IMR-90 (cell line): ENCODE data around the gene ASS1. TPM values are rescaled to one million over a fixed set of nuclear protein-coding genes. Genes with fewer than 3 reads are reported as not detected.

Experiments
- ATAC-seq: fragments of 200-7000 bp; cut with Tn5 transposase; 2 replicates; pipeline ENCODE4 v1.9.1; 2020; ENCODE audit warnings: low read depth, mild to moderate bottlenecking, moderate library complexity
- BruUV-seq: library from RNA; stranded (reverse); fragments of 400-500 nt; replicated peaks from 2 replicates; lab custom pipeline; 2021; lab: Mats Ljungman, UMichigan
- CTCF ChIA-PET: fragments of 300-600 bp; formaldehyde crosslinking; extraction: SDS; loops from one replicate; lab custom pipeline; 2021; ENCODE audit warnings: antibody characterized with exemption; lab: Yijun Ruan, JAX
- POLR2A ChIA-PET: fragments of 300-600 bp; sonication (Branson Sonifier 250); formaldehyde crosslinking; loops from one replicate; lab custom pipeline; 2022; ENCODE audit warnings: antibody characterized with exemption; ENCODE audit not compliant: unreplicated experiment; lab: Charles Lee
- DNase-seq: peaks from one replicate; pipeline ENCODE4 v3.0.0; 2013
- H2AFZ ChIP-seq: replicated peaks from 2 replicates; pipeline ENCODE3; 2013; ENCODE audit warnings: low read length, mild to moderate bottlenecking; ENCODE audit not compliant: poor library complexity
- H2AK5ac ChIP-seq: 2 replicates; pipeline ENCODE4 v1.6.1; 2013; ENCODE audit warnings: low read depth, low read length, inconsistent platforms
- H2AK9ac ChIP-seq: replicated peaks from 2 replicates; pipeline ENCODE3; 2013; ENCODE audit warnings: mild to moderate bottlenecking, low read depth, low read length, moderate library complexity; ENCODE audit not compliant: poor library complexity
- H2BK120ac ChIP-seq: 2 replicates; pipeline ENCODE4 v1.6.1; 2013; ENCODE audit warnings: low read depth, low read length, inconsistent platforms
- H2BK15ac ChIP-seq: 3 replicates; pipeline ENCODE4 v1.6.1; 2013; ENCODE audit warnings: low read depth, low read length, inconsistent platforms
- H2BK20ac ChIP-seq: 2 replicates; pipeline ENCODE4 v1.6.1; 2013; ENCODE audit warnings: low read depth, mild to moderate bottlenecking, inconsistent platforms, low read length, moderate library complexity
- H2BK5ac ChIP-seq: 2 replicates; pipeline ENCODE4 v1.6.1; 2013; ENCODE audit warnings: mild to moderate bottlenecking, low read depth, low read length, inconsistent platforms; ENCODE audit not compliant: poor library complexity, severe bottlenecking
- H3K14ac ChIP-seq: replicated peaks from 2 replicates; pipeline ENCODE4 v1.6.1; 2013; ENCODE audit warnings: low read depth, low read length, inconsistent platforms
- H3K18ac ChIP-seq: 2 replicates; pipeline ENCODE4 v1.6.1; 2013; ENCODE audit warnings: low read depth, low read length, control low read depth
- H3K23ac ChIP-seq: 2 replicates; pipeline ENCODE4 v1.6.1; 2013; ENCODE audit warnings: low read depth, low read length, inconsistent platforms
- H3K27ac ChIP-seq: 2 replicates; pipeline ENCODE4 v1.5.1; 2013; ENCODE audit warnings: mild to moderate bottlenecking, control low read depth, low read length; ENCODE audit not compliant: insufficient read depth
- H3K27me3 ChIP-seq: 2 replicates; pipeline ENCODE4 v1.6.1; 2013; ENCODE audit warnings: low read length; ENCODE audit not compliant: control insufficient read depth, insufficient read depth
- H3K36me3 ChIP-seq: 2 replicates; pipeline ENCODE4 v1.6.1; 2013; ENCODE audit warnings: low read length, mixed read lengths; ENCODE audit not compliant: control insufficient read depth, insufficient read depth
- H3K4ac ChIP-seq: 2 replicates; pipeline ENCODE4 v1.6.1; 2013; ENCODE audit warnings: low read depth, low read length, inconsistent platforms
- H3K4me1 ChIP-seq: 2 replicates; pipeline ENCODE4 v1.6.1; 2013; ENCODE audit warnings: low read length, mixed read lengths; ENCODE audit not compliant: control insufficient read depth, insufficient read depth
- H3K4me2 ChIP-seq: 2 replicates; pipeline ENCODE4 v1.6.1; 2013; ENCODE audit warnings: low read depth, mild to moderate bottlenecking, control low read depth, low read length, moderate library complexity
- H3K4me3 ChIP-seq: 2 replicates; pipeline ENCODE4 v1.5.1; 2013; ENCODE audit warnings: low read depth, mild to moderate bottlenecking, control low read depth, low read length, moderate library complexity; ENCODE audit not compliant: insufficient read depth
- H3K56ac ChIP-seq: 2 replicates; pipeline ENCODE4 v1.6.1; 2013; ENCODE audit warnings: low read length, inconsistent platforms; ENCODE audit not compliant: insufficient read depth; ENCODE audit errors: extremely low read depth
- H3K79me1 ChIP-seq, 2 experiments: 2 replicates each; pipeline ENCODE4 v1.6.1; 2013; ENCODE audit warnings: low read length in 2 of 2, inconsistent platforms in 1 of 2, low read depth in 1 of 2
- H3K9ac ChIP-seq: 2 replicates; pipeline ENCODE4 v1.6.1; 2013; ENCODE audit warnings: low read depth, low read length, control low read depth
- H3K9me1 ChIP-seq: 2 replicates; pipeline ENCODE4 v1.6.1; 2013; ENCODE audit warnings: low read length, inconsistent platforms; ENCODE audit not compliant: insufficient read depth
- H3K9me3 ChIP-seq: 2 replicates; pipeline ENCODE4 v1.6.1; 2013; ENCODE audit warnings: low read length; ENCODE audit not compliant: control insufficient read depth, insufficient read depth
- H4K20me1 ChIP-seq: 2 replicates; pipeline ENCODE4 v1.6.1; 2013; ENCODE audit warnings: low read length, inconsistent platforms; ENCODE audit not compliant: insufficient read depth
- H4K5ac ChIP-seq: 2 replicates; pipeline ENCODE4 v1.6.1; 2013; ENCODE audit warnings: mild to moderate bottlenecking, low read depth, low read length, control low read depth
- H4K8ac ChIP-seq, 2 experiments: 2 replicates each; pipeline ENCODE4 v1.6.1; 2013; ENCODE audit warnings: low read depth in 2 of 2, low read length in 2 of 2, control low read depth in 1 of 2, inconsistent platforms in 1 of 2
- H4K91ac ChIP-seq: 2 replicates; pipeline ENCODE4 v1.6.1; 2013; ENCODE audit warnings: low read depth, low read length, inconsistent platforms; ENCODE audit not compliant: insufficient read depth
- MAFK ChIP-seq: IDR thresholded peaks from 2 replicates; pipeline ENCODE4 v1.6.1; 2012; ENCODE audit warnings: low read depth, low read length, improper control_type of control experiment
- RFX5 ChIP-seq: IDR thresholded peaks from 2 replicates; pipeline ENCODE4 v1.8.0; 2012; ENCODE audit warnings: low read depth, mild to moderate bottlenecking, low read length, moderate library complexity
- WGBS, 2 experiments: methylation state at CpG; one replicate each; pipeline versions ENCODE4 v1.1.5 to v1.1.7; 2013; ENCODE audit warnings: missing lambda C conversion rate in 2 of 2; ENCODE audit not compliant: insufficient read length in 1 of 2; ENCODE audit errors: extremely low coverage in 2 of 2; 5-methylcytosine and 5-hydroxymethylcytosine counted together
- dilution Hi-C: fragments of 300-500 bp; cut with HindIII; formaldehyde crosslinking; loops from one replicate; pipeline ENCODE4 v1.14.3; 2018; ENCODE audit warnings: low sequenced_read_pairs; ENCODE audit not compliant: unreplicated experiment
- in situ Hi-C: fragments of 300-500 bp; cut with MboI; formaldehyde crosslinking; loops from 3 replicates; pipeline ENCODE4 v1.14.3; 2019; ENCODE audit warnings: low sequenced_read_pairs, inconsistent platforms, mixed read lengths
- intact Hi-C: fragments of 100-400 bp; cut with micrococcal nuclease; formaldehyde crosslinking; loops from 2 replicates; pipeline ENCODE4 v1.10.0; 2022
- polyA plus RNA-seq, 3 experiments: library from polyadenylated mRNA; depleted of rRNA; stranded (reverse); fragments of >200 nt; gene quantifications; 2 replicates each; pipeline ENCODE4 v1.2.3, GENCODE V29; 2012; ENCODE audit warnings: low replicate concordance in 1 of 3
- total RNA-seq: library from RNA; depleted of rRNA; stranded (reverse); fragments of >200 nt; gene quantifications from 2 replicates; pipeline ENCODE4 v1.2.3, GENCODE V29; 2012

ASS1 gene
- total and polyA plus RNA-seq, 2 of the 4 experiments (the other 2 are of a cell fraction) = 39.6 to 41.9 TPM

DNA sequence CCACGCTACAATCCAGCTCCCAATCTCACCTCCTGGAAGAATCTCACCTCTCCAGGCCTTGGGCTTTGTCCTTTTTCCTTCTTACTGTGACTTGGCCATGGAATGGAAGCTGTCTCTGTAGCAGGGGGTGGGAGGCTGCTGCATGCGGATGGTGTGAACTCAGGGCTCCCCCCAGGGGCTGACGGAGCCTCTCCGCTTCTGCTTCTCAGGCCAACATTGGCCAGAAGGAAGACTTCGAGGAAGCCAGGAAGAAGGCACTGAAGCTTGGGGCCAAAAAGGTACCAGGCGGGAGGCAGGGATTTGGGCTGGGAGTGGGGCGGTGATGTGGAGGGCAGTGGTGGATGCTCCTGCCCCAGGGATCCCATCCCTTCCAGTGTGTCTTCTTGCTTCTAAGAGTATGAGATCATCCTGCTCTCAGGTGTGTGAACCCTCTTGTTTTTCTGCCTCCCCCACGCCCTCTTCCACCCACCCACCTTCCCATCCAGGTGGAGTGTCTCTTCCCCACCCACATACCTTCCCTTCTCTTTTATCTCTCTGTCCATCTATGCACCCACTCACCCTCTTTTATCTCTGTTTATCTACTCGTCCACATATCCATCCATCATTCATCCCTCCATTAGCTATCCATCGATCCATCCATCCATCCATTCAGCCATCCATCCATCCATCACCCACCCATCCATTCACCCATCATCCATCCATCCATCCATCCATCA, 9.5 kb downstream of the ASS1 start (continued):
- TF ChIP-seq MAFK = no peak

DNA sequence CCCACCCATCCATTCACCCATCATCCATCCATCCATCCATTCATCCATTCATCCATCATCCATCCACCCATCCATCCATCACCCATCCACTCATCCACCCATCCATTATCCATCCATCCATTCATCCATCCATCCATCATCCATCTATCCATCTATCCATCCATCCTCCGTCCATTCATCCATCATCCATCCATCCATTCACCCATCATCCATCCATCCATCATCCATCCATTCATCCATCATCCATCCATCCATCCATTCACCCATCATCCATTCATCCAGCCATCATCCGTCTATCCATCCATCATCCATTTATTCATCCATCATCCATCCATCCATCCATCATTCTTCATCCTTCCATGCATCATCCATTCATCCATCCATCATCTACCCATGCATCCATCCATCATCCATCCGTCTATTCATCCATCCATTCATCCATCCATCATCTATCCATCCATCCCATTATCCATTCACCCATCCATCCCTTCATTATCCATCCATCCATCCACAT, 10.1 kb downstream of the ASS1 start:
- CTCF ChIA-PET = no interaction called here
- BruUV-seq = no TSS peak

More for the DNA sequence above, 10.1 kb downstream of the ASS1 start:
- Histone ChIP-seq H2AFZ (no peak overlapping the region), H3K14ac (no peak overlapping the region), H3K4me3 (no peak overlapping the region), H3K36me3 (no peaks in the 10 kb centered on the region), H3K23ac (no peak overlapping the region), H2BK20ac (no peak overlapping the region), H4K91ac (no peak overlapping the region), H3K79me1 (no peaks in the 10 kb centered on the region), H3K9me3 (no peaks in the 10 kb centered on the region), H3K4ac (no peak overlapping the region), H3K27me3 (peaks cover 4% of the 10 kb centered on the region), H4K20me1 (peaks cover 5% of the 10 kb centered on the region; the same call in 1 of the 2 replicates), H3K9me1 (no peaks in the 10 kb centered on the region; the same call in 1 of the 2 replicates), H3K56ac (no peak overlapping the region), H2BK120ac (no peak overlapping the region), H3K4me2 (no peak overlapping the region), H2BK5ac (peak overlapping the region; percentile 54), H3K9ac (no peak overlapping the region), H3K4me1 (peaks cover 9% of the 10 kb centered on the region), H2AK5ac (no peak overlapping the region), H2BK15ac (no peak overlapping the region), H4K8ac (no peak overlapping the region), H2AK9ac (no peak overlapping the region), H4K5ac (no peak overlapping the region), H3K18ac (no peak overlapping the region), H3K27ac (no peak overlapping the region)
- 48 to 100% methylated on average over 3 of the region's 3 CpGs for whole genome bisulfite sequencing, 2 experiments
- intact Hi-C loops (no loop called here), dilution Hi-C loops (no loop called here), in situ Hi-C loops (loop anchor here (5.0 kb wide), 1 partner anchor 232 kb away; no protein-coding TSS in a partner anchor)
- POLR2A ChIA-PET = no interaction called here
- ATAC-seq = no peak
- no peak for DNase-seq
- no peak for TF ChIP-seq RFX5
